GM12878 (cell line): Measurements from ENCODE around the gene RILPL2. TPM values are rescaled to one million over a fixed set of nuclear protein-coding genes. Genes with fewer than 3 reads are reported as not detected.

Experiments
- CREB1 ChIP-seq: IDR thresholded peaks from 2 replicates; pipeline ENCODE4 v1.6.1; 2012; ENCODE audit warnings: low read depth, mild to moderate bottlenecking, inconsistent platforms
- E2F4 ChIP-seq: IDR thresholded peaks from 2 replicates; pipeline ENCODE4 v1.6.1; 2012; ENCODE audit warnings: low read depth, low read length, improper control_type of control experiment
- HSF1 ChIP-seq: fragments of 150-350 bp; IDR thresholded peaks from 2 replicates; pipeline ENCODE4 v1.6.1; 2014; ENCODE audit warnings: mild to moderate bottlenecking, low read depth, low read length
- IKZF1 ChIP-seq: fragments of 450-650 bp; conservative IDR thresholded peaks from 2 replicates; pipeline ENCODE4 v1.6.1; 2017; ENCODE audit warnings: antibody characterized with exemption, mild to moderate bottlenecking
- IRF5 ChIP-seq: fragments of 450-650 bp; IDR thresholded peaks from 2 replicates; pipeline ENCODE4 v1.6.1; 2017; ENCODE audit warnings: borderline replicate concordance
- NBN ChIP-seq: fragments of 450-650 bp; IDR thresholded peaks from 2 replicates; pipeline ENCODE4 v1.6.1; 2016
- PAX5 ChIP-seq: IDR thresholded peaks from 2 replicates; pipeline ENCODE4 v1.6.1; 2011; ENCODE audit warnings: low read depth, low read length, borderline replicate concordance
- PAX8 ChIP-seq: fragments of 450-650 bp; IDR thresholded peaks from 2 replicates; pipeline ENCODE4 v1.6.1; 2017; ENCODE audit warnings: mild to moderate bottlenecking, moderate library complexity
- POLR2AphosphoS5 ChIP-seq: IDR thresholded peaks from 2 replicates; pipeline ENCODE4 v1.6.1; 2011; ENCODE audit warnings: mild to moderate bottlenecking, low read length, inconsistent platforms
- RELB ChIP-seq: fragments of 450-650 bp; IDR thresholded peaks from 2 replicates; pipeline ENCODE4 v1.6.1; 2017; ENCODE audit warnings: low read depth, mild to moderate bottlenecking, moderate library complexity
- SMAD5 ChIP-seq: IDR thresholded peaks from 2 replicates; pipeline ENCODE4 v1.6.1; 2016; ENCODE audit warnings: antibody characterized with exemption, low read depth
- SUZ12 ChIP-seq: fragments of 200-600 bp; sonication (generic); IDR thresholded peaks from one replicate; pipeline ENCODE4 v1.6.1; 2018; ENCODE audit warnings: antibody characterized with exemption, mild to moderate bottlenecking; ENCODE audit not compliant: unreplicated experiment
- ZBTB4 ChIP-seq: fragments of 450-650 bp; formaldehyde crosslinking; IDR thresholded peaks from 2 replicates; pipeline ENCODE4 v1.4.0; 2022; ENCODE audit warnings: mild to moderate bottlenecking, moderate library complexity
- ZBTB40 ChIP-seq: fragments of 450-650 bp; IDR thresholded peaks from 2 replicates; pipeline ENCODE4 v1.6.1; 2016; ENCODE audit warnings: mild to moderate bottlenecking, moderate library complexity, borderline replicate concordance
- ZNF217 ChIP-seq: fragments of 450-650 bp; IDR thresholded peaks from 2 replicates; pipeline ENCODE4 v1.6.1; 2017; ENCODE audit warnings: antibody characterized with exemption, mild to moderate bottlenecking
- ZSCAN29 ChIP-seq: fragments of 450-650 bp; IDR thresholded peaks from 2 replicates; pipeline ENCODE4 v1.6.1; 2017; ENCODE audit warnings: mild to moderate bottlenecking, moderate library complexity
- polyA plus RNA-seq, 11 experiments: library from polyadenylated mRNA; depleted of rRNA in 4 of 11; unstranded in 6 of 11; stranded (reverse) in 5 of 11; fragments of >200 nt; fragmentation: Nextera tagmentation in 4 of 11; fragmentation: Illumina TruSeq in 1 of 11; extraction: Ambion mirVana in 4 of 11; extraction: Trizol in 1 of 11; gene quantifications; 1 replicate in 1 of 11; 2 replicates in 10 of 11; pipeline versions ENCODE4 v1.2.1 to v1.2.3, GENCODE V29; 2011 to 2016; ENCODE audit warnings: inconsistent platforms in 2 of 11, missing spikeins in 2 of 11, low read depth in 1 of 11
- total RNA-seq, 4 experiments: library from RNA; depleted of rRNA in 3 of 4; stranded (reverse); fragments of >200 nt in 3 of 4; fragmentation: Illumina TruSeq in 1 of 4; extraction: Trizol in 1 of 4; gene quantifications; 2 replicates each; pipeline versions ENCODE4 v1.2.1 to v1.2.3, GENCODE V29; 2013 to 2021

The RILPL2 gene
- total and polyA plus RNA-seq, 10 of the 15 experiments (the other 5 are each of a cell fraction or from before 2014, with no cell fraction given), result 3.5 to 38.5 (median 19.7) TPM

- TF ChIP-seq POLR2AphosphoS5, result peak; percentile 81
- 0 out of 2 replicates have a peak, but pooled peaks have one; percentile 17 for TF ChIP-seq E2F4
- no peak for TF ChIP-seq HSF1
- peak; percentile 69; the same call in 1 of the 2 replicates for TF ChIP-seq ZNF217
- peak; percentile 82; the same call in 1 of the 2 replicates for TF ChIP-seq PAX8
- no peak for TF ChIP-seq SUZ12
- peak; percentile 73 for TF ChIP-seq SMAD5
- peak; percentile 89; the same call in 1 of the 2 replicates for TF ChIP-seq NBN
- TF ChIP-seq IRF5, result no peak
- TF ChIP-seq ZBTB4 (CRISPR knock-in tag), result no peak
- TF ChIP-seq CREB1, result peak; percentile 70; the same call in 1 of the 2 replicates
- TF ChIP-seq ZSCAN29, result no peak
- TF ChIP-seq ZBTB40, result peak; percentile 86
- peak; percentile 93 for TF ChIP-seq IKZF1
- peak; percentile 85 for TF ChIP-seq RELB
- TF ChIP-seq PAX5, result no peak
Measured at GRCh38 chr12:123457980-123458779, 21.7 kb upstream of the RILPL2 start, which contains the start of gene SNRNP35 (continued).
